Testis (tissue), 2 donors: ENCODE measurements around the gene KCNAB1.

Experiments used
- CTCF ChIP-seq, 3 experiments: fragments of 450-650 bp in 2 of 3; fragments of 200-600 bp in 1 of 3; sonication (generic) in 1 of 3; IDR thresholded peaks; one replicate each; pipeline ENCODE4 v1.5.1; 2016 to 2019; ENCODE audit warnings: antibody characterized with exemption in 3 of 3, mild to moderate bottlenecking in 2 of 3, moderate library complexity in 1 of 3
- POLR2A ChIP-seq: fragments of 450-650 bp; IDR thresholded peaks from one replicate; pipeline ENCODE4 v1.6.1; 2017; ENCODE audit warnings: antibody characterized with exemption, mild to moderate bottlenecking, moderate library complexity

DNA sequence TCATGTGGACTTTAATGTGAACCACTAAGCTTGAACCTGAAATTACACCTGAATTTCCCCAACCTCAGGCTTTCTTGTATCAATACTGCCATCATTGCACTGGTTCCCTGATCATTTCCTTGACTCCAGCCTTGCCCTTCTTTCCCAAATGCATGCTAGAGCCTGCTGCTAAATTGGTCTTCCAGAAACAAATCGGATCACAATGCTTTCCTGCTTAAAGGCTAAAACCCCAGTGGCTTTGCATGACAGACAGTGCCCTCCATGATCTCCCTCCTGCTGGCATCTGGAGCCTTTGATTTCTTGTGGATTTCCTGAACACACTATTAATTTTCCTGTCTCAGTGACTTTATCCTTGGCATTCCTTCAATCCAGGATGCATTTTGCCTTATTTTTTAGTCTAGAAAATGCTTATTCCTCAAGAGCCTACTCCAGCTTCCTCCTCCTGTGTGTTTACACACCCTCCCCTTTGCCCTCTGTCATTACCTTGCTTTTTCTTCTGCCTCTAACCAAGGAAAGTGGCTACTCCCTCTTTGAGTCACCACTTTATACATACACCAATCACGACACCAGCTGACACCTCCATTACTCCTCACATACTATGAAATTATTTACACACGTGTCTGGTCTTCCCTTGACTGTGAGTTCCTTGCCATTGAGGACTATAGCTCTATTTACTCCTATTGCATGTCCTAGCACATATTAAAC is 214.6 kb downstream of the KCNAB1 start:
- TF ChIP-seq CTCF (IDR thresholded peaks at IDR 0.05) = no peak
- no peak for TF ChIP-seq POLR2A
